H9 (cell line): ENCODE measurements around the gene POU2AF3. TPM values are rescaled to one million over a fixed set of nuclear protein-coding genes. Genes with fewer than 3 reads are reported as not detected.
A peak's percentile ranks its signal among the peaks of the same experiment; 100 is the strongest.

ENCODE experiments used
- DNase-seq: peaks from one replicate; pipeline ENCODE4 v3.0.0-alpha.2; 2017
- H2AFZ ChIP-seq: one replicate; pipeline ENCODE4 v1.6.1; 2013; ENCODE audit warnings: mild to moderate bottlenecking, low read length, control low read depth, moderate library complexity
- H2AK5ac ChIP-seq: 2 replicates; pipeline ENCODE4 v1.6.1; 2013; ENCODE audit warnings: low read length, control low read depth, mixed read lengths; ENCODE audit not compliant: insufficient read length
- H2BK120ac ChIP-seq: one replicate; pipeline ENCODE4 v1.6.1; 2013; ENCODE audit warnings: low read depth, mild to moderate bottlenecking, low read length, control low read depth, inconsistent platforms; ENCODE audit not compliant: poor library complexity, severe bottlenecking
- H2BK12ac ChIP-seq: 2 replicates; pipeline ENCODE4 v1.6.1; 2013; ENCODE audit warnings: low read length, control low read depth, mixed read lengths, low read depth; ENCODE audit not compliant: insufficient read length
- H2BK15ac ChIP-seq: 2 replicates; pipeline ENCODE4 v1.6.1; 2013; ENCODE audit warnings: low read depth, low read length, control low read depth
- H2BK20ac ChIP-seq: one replicate; pipeline ENCODE4 v1.6.1; 2013; ENCODE audit warnings: low read depth, mild to moderate bottlenecking, low read length, control low read depth, inconsistent platforms; ENCODE audit not compliant: poor library complexity, severe bottlenecking
- H2BK5ac ChIP-seq: 2 replicates; pipeline ENCODE4 v1.6.1; 2013; ENCODE audit warnings: low read length, control low read depth, mixed read lengths; ENCODE audit not compliant: insufficient read length
- H3K14ac ChIP-seq: 2 replicates; pipeline ENCODE4 v1.6.1; 2013; ENCODE audit warnings: low read length, control low read depth; ENCODE audit not compliant: insufficient read depth
- H3K18ac ChIP-seq: 2 replicates; pipeline ENCODE4 v1.6.1; 2013; ENCODE audit warnings: low read depth, mild to moderate bottlenecking, mixed read lengths, low read length, control low read depth; ENCODE audit not compliant: insufficient read length
- H3K23ac ChIP-seq: 2 replicates; pipeline ENCODE4 v1.6.1; 2013; ENCODE audit warnings: low read length, control low read depth, mixed read lengths, low read depth; ENCODE audit not compliant: insufficient read length
- H3K23me2 ChIP-seq: 2 replicates; pipeline ENCODE4 v1.6.1; 2013; ENCODE audit warnings: low read depth, mild to moderate bottlenecking, mixed read lengths, low read length, control low read depth; ENCODE audit not compliant: insufficient read length, poor library complexity, severe bottlenecking
- H3K27ac ChIP-seq: 2 replicates; pipeline ENCODE4 v1.5.1; 2013; ENCODE audit warnings: low read length, control low read depth, mixed read lengths, low read depth; ENCODE audit not compliant: insufficient read length
- H3K27me3 ChIP-seq: 2 replicates; pipeline ENCODE4 v1.6.1; 2013; ENCODE audit warnings: low read length, control low read depth, inconsistent platforms; ENCODE audit not compliant: insufficient read depth
- H3K4ac ChIP-seq: 2 replicates; pipeline ENCODE4 v1.6.1; 2013; ENCODE audit warnings: low read depth, mild to moderate bottlenecking, control low read depth, inconsistent platforms, low read length, moderate library complexity
- H3K4me1 ChIP-seq: 2 replicates; pipeline ENCODE4 v1.6.1; 2013; ENCODE audit warnings: low read length, control low read depth, inconsistent platforms; ENCODE audit not compliant: insufficient read depth
- H3K4me2 ChIP-seq: 2 replicates; pipeline ENCODE4 v1.6.1; 2013; ENCODE audit warnings: low read length, control low read depth, mixed read lengths; ENCODE audit not compliant: insufficient read length, insufficient read depth
- H3K56ac ChIP-seq: 2 replicates; pipeline ENCODE4 v1.6.1; 2013; ENCODE audit warnings: low read depth, mild to moderate bottlenecking, mixed read lengths, low read length, control low read depth; ENCODE audit not compliant: insufficient read length
- H3K79me1 ChIP-seq: 2 replicates; pipeline ENCODE4 v1.6.1; 2013; ENCODE audit warnings: low read depth, mild to moderate bottlenecking, moderate library complexity, low read length, control low read depth, inconsistent platforms; ENCODE audit not compliant: insufficient read depth, poor library complexity, severe bottlenecking
- H3K79me2 ChIP-seq: 2 replicates; pipeline ENCODE4 v1.6.1; 2013; ENCODE audit warnings: low read length, control low read depth, inconsistent platforms; ENCODE audit not compliant: insufficient read depth
- H3K9ac ChIP-seq: 2 replicates; pipeline ENCODE4 v1.6.1; 2013; ENCODE audit warnings: low read length, control low read depth, mixed read lengths; ENCODE audit not compliant: insufficient read length; ENCODE audit errors: extremely low read depth
- H3K9me3 ChIP-seq: one replicate; pipeline ENCODE4 v1.6.1; 2013; ENCODE audit warnings: low read depth, low read length, inconsistent platforms; ENCODE audit not compliant: control insufficient read depth
- H3T11ph ChIP-seq: one replicate; pipeline ENCODE4 v1.6.1; 2013; ENCODE audit warnings: mild to moderate bottlenecking, low read length, control low read depth, inconsistent platforms
- H4K20me1 ChIP-seq: one replicate; pipeline ENCODE4 v1.6.1; 2013; ENCODE audit not compliant: control insufficient read depth, insufficient read length, insufficient read depth
- H4K5ac ChIP-seq: 2 replicates; pipeline ENCODE4 v1.6.1; 2013; ENCODE audit warnings: low read depth, mild to moderate bottlenecking, mixed read lengths, low read length, control low read depth; ENCODE audit not compliant: insufficient read length
- H4K8ac ChIP-seq: replicated peaks from 2 replicates; pipeline ENCODE4 v1.6.1; 2013; ENCODE audit warnings: low read length, control low read depth, mixed read lengths, low read depth; ENCODE audit not compliant: insufficient read length
- H4K91ac ChIP-seq: 2 replicates; pipeline ENCODE4 v1.6.1; 2013; ENCODE audit warnings: low read depth, mild to moderate bottlenecking, moderate library complexity, mixed read lengths, low read length, control low read depth; ENCODE audit not compliant: insufficient read length
- H3K27ac Mint-ChIP-seq, 3 experiments: 2 replicates in 2 of 3; 3 replicates in 1 of 3; pipeline ENCODE4 v1.8.0; 2020 to 2021; ENCODE audit warnings: mixed read lengths in 3 of 3, mild to moderate bottlenecking in 1 of 3, moderate library complexity in 1 of 3
- H3K27me3 Mint-ChIP-seq: 2 replicates; pipeline ENCODE4 v1.8.0; 2021; ENCODE audit warnings: low read depth, mild to moderate bottlenecking, moderate library complexity, mixed read lengths
- H3K36me3 Mint-ChIP-seq, 3 experiments: 2 replicates in 2 of 3; 3 replicates in 1 of 3; pipeline ENCODE4 v1.8.0; 2020 to 2021; ENCODE audit warnings: low read depth in 3 of 3, mixed read lengths in 3 of 3; ENCODE audit not compliant: insufficient read depth in 1 of 3
- H3K4me1 Mint-ChIP-seq, 2 experiments: 2 replicates each; pipeline ENCODE4 v1.8.0; 2020; ENCODE audit warnings: mixed read lengths in 2 of 2
- H3K4me3 Mint-ChIP-seq, 2 experiments: 2 replicates in 1 of 2; 3 replicates in 1 of 2; pipeline ENCODE4 v1.8.0; 2020 to 2021; ENCODE audit warnings: mild to moderate bottlenecking in 2 of 2, mixed read lengths in 2 of 2, moderate library complexity in 1 of 2
- H3K9me3 Mint-ChIP-seq, 2 experiments: 2 replicates in 1 of 2; 3 replicates in 1 of 2; pipeline ENCODE4 v1.8.0; 2020; ENCODE audit warnings: mild to moderate bottlenecking in 2 of 2, mixed read lengths in 2 of 2, moderate library complexity in 1 of 2
- CTCF ChIP-seq: fragments of 200-600 bp; sonication (generic); conservative IDR thresholded peaks from 3 replicates; pipeline ENCODE4 v1.8.0; 2021; ENCODE audit warnings: antibody characterized with exemption, mild to moderate bottlenecking
- WGBS: extraction: QIAGEN DNeasy Blood & Tissue Kit; methylation state at CpG from one replicate; pipeline ENCODE4 v1.1.7; 2013; ENCODE audit warnings: missing lambda C conversion rate, low lambda C conversion rate, mixed read lengths; ENCODE audit not compliant: insufficient read length; ENCODE audit errors: extremely low coverage; 5-methylcytosine and 5-hydroxymethylcytosine counted together
- total RNA-seq: library from RNA; stranded (reverse); gene quantifications from 2 replicates; pipeline ENCODE4 v1.2.1, GENCODE V29; 2021

Gene POU2AF3
- total RNA-seq, 1 experiment from 2014 or later = 0.52 TPM

GRCh38 chr11:111327908-111328624 lies 29.7 kb downstream of the POU2AF3 start:
- Histone ChIP-seq H2BK20ac (no peak overlapping the region), H2BK15ac (no peak overlapping the region)
- H3K4me1 Mint-ChIP-seq = no peaks in the 10 kb centered on the region

More at GRCh38 chr11:111327908-111328624, 29.7 kb downstream of the POU2AF3 start:
- Histone ChIP-seq H3K4ac (no peak overlapping the region), H3K18ac (no peak overlapping the region), H3T11ph (no peak overlapping the region), H3K27ac (no peak overlapping the region), H2BK5ac (no peak overlapping the region), H4K91ac (no peak overlapping the region), H3K4me2 (no peak overlapping the region), H3K9ac (no peak overlapping the region), H2BK120ac (no peak overlapping the region), H2AFZ (no peak overlapping the region), H3K23ac (no peak overlapping the region), H3K56ac (no peak overlapping the region), H3K79me2 (no peaks in the 10 kb centered on the region), H3K23me2 (no peaks in the 10 kb centered on the region), H3K27me3 (no peaks in the 10 kb centered on the region), H4K5ac (no peak overlapping the region), H4K8ac (no peak overlapping the region), H3K14ac (no peak overlapping the region), H2AK5ac (no peak overlapping the region), H3K79me1 (no peaks in the 10 kb centered on the region), H2BK12ac (no peak overlapping the region), H4K20me1 (peaks cover 2% of the 10 kb centered on the region), H3K4me1 (no peaks in the 10 kb centered on the region), H3K9me3 (no peaks in the 10 kb centered on the region)
- TF ChIP-seq CTCF = no peak
- H3K4me3 Mint-ChIP-seq = no peak overlapping the region
- no peaks in the 10 kb centered on the region; the same call in 1 of the 2 replicates for H3K27me3 Mint-ChIP-seq
- peak; percentile 45 for DNase-seq
- no peak overlapping the region for H3K27ac Mint-ChIP-seq
- H3K36me3 Mint-ChIP-seq = no peaks in the 10 kb centered on the region
- no CpG with 5 or more reads among the region's 8 CpGs for WGBS
- no peaks in the 10 kb centered on the region for H3K9me3 Mint-ChIP-seq
